Measurements from ENCODE around the gene ANTXR1.
"Not testable (repeated sequence)": the region's sequence is repeated elsewhere in the genome, so short reads cannot be mapped to it uniquely, and the experiment has no call there.

The ANTXR1 gene

GRCh38 chr2:69165091-69165880, 152.3 kb downstream of the ANTXR1 start:
- no peak for DNase-seq (ENCODE audit: low read depth)

- DNase-seq (ENCODE audit: low read depth): no peak
Observed at GRCh38 chr2:69166465-69166811, 153.5 kb downstream of the ANTXR1 start.

GRCh38 chr2:69166812-69167468, 154.0 kb downstream of the ANTXR1 start:
- DNase-seq (ENCODE audit: low read depth): no peak

GRCh38 chr2:69167469-69167822, 154.5 kb downstream of the ANTXR1 start:
- no peak for DNase-seq (ENCODE audit: low read depth)

- no peak for DNase-seq (ENCODE audit: low read depth)
Observed at GRCh38 chr2:69168144-69168813, 155.3 kb downstream of the ANTXR1 start.

- no peak for DNase-seq (ENCODE audit: low read depth)
Observed at GRCh38 chr2:69168950-69169654, 156.1 kb downstream of the ANTXR1 start.

GRCh38 chr2:69169655-69170389, 156.8 kb downstream of the ANTXR1 start:
- no peak for DNase-seq (ENCODE audit: low read depth)

- DNase-seq (ENCODE audit: low read depth): no peak
Observed at GRCh38 chr2:69170661-69171060, 157.7 kb downstream of the ANTXR1 start.

- no peak for DNase-seq (ENCODE audit: low read depth)
Observed at GRCh38 chr2:69171116-69171896, 158.3 kb downstream of the ANTXR1 start.

GRCh38 chr2:69171897-69172525, 159.0 kb downstream of the ANTXR1 start:
- DNase-seq (ENCODE audit: low read depth): no peak

- no peak for DNase-seq (ENCODE audit: low read depth)
Observed at GRCh38 chr2:69173706-69174105, 160.7 kb downstream of the ANTXR1 start.

- not testable (repeated sequence) for DNase-seq (ENCODE audit: low read depth)
Observed at GRCh38 chr2:69174211-69174610, 161.2 kb downstream of the ANTXR1 start.

- no peak for DNase-seq (ENCODE audit: low read depth)
Observed at GRCh38 chr2:69175790-69176715, 163.1 kb downstream of the ANTXR1 start.

GRCh38 chr2:69177063-69177771, 164.2 kb downstream of the ANTXR1 start:
- no peak for DNase-seq (ENCODE audit: low read depth)

- no peak for DNase-seq (ENCODE audit: low read depth)
Observed at GRCh38 chr2:69177785-69178636, 165.0 kb downstream of the ANTXR1 start.

- DNase-seq (ENCODE audit: low read depth): no peak
Observed at GRCh38 chr2:69178756-69179155, 165.8 kb downstream of the ANTXR1 start.

GRCh38 chr2:69180227-69180626, 167.2 kb downstream of the ANTXR1 start:
- DNase-seq (ENCODE audit: low read depth): no peak

- DNase-seq (ENCODE audit: low read depth): no peak
Observed at GRCh38 chr2:69180974-69181373, 168.0 kb downstream of the ANTXR1 start.

Data from stimulated activated CD8-positive, alpha-beta memory T cell treated with anti-CD3 and anti-CD28 coated beads, Interleukin-12 subunit alpha, Interleukin-12 subunit beta, amount 100 ng/mL, for 1 hour (primary cell).